Chondrocyte (in vitro differentiated cells): ENCODE measurements around the gene LPCAT1. TPM values are rescaled to one million over a fixed set of nuclear protein-coding genes. Genes with fewer than 3 reads are reported as not detected.
A peak's percentile ranks its signal among the peaks of the same experiment; 100 is the strongest.

Source experiments
- DNase-seq: peaks from one replicate; pipeline ENCODE4 v3.0.0; 2021; ENCODE audit warnings: mixed read lengths, low spot score
- H3K27ac Mint-ChIP-seq: one replicate; pipeline ENCODE4 v1.8.0; 2021; ENCODE audit warnings: mild to moderate bottlenecking, moderate library complexity, mixed read lengths; ENCODE audit not compliant: unreplicated experiment
- H3K27me3 Mint-ChIP-seq: 2 replicates; pipeline ENCODE4 v1.8.0; 2021; ENCODE audit warnings: low read depth, mixed read lengths
- H3K36me3 Mint-ChIP-seq: 2 replicates; pipeline ENCODE4 v1.8.0; 2021; ENCODE audit warnings: low read depth, mixed read lengths
- H3K4me1 Mint-ChIP-seq: 2 replicates; pipeline ENCODE4 v1.8.0; 2021; ENCODE audit warnings: low read depth, mild to moderate bottlenecking, mixed read lengths
- H3K4me3 Mint-ChIP-seq: one replicate; pipeline ENCODE4 v1.8.0; 2021; ENCODE audit warnings: mild to moderate bottlenecking, moderate library complexity, mixed read lengths; ENCODE audit not compliant: unreplicated experiment
- H3K9me3 Mint-ChIP-seq: 2 replicates; pipeline ENCODE4 v1.8.0; 2021; ENCODE audit warnings: low read depth, mixed read lengths
- total RNA-seq: library from RNA; stranded (reverse); gene quantifications from 3 replicates; pipeline ENCODE4 v1.2.1, GENCODE V29; 2021
- TF ChIP-seq, protein P1 (sequence below): fragments of 200-600 bp; sonication (generic); IDR thresholded peaks from 2 replicates; pipeline ENCODE4 v1.5.0; 2021; ENCODE audit warnings: antibody characterized with exemption, mild to moderate bottlenecking, moderate library complexity

Gene LPCAT1
- total RNA-seq, 1 donor from 2014 or later = 49.4 TPM

GRCh38 chr5:1421521-1422341, 102.0 kb downstream of the LPCAT1 start:
- TF ChIP-seq, protein P1, sequence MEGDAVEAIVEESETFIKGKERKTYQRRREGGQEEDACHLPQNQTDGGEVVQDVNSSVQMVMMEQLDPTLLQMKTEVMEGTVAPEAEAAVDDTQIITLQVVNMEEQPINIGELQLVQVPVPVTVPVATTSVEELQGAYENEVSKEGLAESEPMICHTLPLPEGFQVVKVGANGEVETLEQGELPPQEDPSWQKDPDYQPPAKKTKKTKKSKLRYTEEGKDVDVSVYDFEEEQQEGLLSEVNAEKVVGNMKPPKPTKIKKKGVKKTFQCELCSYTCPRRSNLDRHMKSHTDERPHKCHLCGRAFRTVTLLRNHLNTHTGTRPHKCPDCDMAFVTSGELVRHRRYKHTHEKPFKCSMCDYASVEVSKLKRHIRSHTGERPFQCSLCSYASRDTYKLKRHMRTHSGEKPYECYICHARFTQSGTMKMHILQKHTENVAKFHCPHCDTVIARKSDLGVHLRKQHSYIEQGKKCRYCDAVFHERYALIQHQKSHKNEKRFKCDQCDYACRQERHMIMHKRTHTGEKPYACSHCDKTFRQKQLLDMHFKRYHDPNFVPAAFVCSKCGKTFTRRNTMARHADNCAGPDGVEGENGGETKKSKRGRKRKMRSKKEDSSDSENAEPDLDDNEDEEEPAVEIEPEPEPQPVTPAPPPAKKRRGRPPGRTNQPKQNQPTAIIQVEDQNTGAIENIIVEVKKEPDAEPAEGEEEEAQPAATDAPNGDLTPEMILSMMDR = no peak
- Mint-ChIP-seq H3K36me3 (peaks cover 2% of the 10 kb centered on the region), H3K27me3 (peaks cover 12% of the 10 kb centered on the region), H3K4me3 (no peak overlapping the region), H3K27ac (no peak overlapping the region), H3K9me3 (peaks cover 22% of the 10 kb centered on the region), H3K4me1 (peaks cover 10% of the 10 kb centered on the region)
- DNase-seq = peak; percentile 76

DNA sequence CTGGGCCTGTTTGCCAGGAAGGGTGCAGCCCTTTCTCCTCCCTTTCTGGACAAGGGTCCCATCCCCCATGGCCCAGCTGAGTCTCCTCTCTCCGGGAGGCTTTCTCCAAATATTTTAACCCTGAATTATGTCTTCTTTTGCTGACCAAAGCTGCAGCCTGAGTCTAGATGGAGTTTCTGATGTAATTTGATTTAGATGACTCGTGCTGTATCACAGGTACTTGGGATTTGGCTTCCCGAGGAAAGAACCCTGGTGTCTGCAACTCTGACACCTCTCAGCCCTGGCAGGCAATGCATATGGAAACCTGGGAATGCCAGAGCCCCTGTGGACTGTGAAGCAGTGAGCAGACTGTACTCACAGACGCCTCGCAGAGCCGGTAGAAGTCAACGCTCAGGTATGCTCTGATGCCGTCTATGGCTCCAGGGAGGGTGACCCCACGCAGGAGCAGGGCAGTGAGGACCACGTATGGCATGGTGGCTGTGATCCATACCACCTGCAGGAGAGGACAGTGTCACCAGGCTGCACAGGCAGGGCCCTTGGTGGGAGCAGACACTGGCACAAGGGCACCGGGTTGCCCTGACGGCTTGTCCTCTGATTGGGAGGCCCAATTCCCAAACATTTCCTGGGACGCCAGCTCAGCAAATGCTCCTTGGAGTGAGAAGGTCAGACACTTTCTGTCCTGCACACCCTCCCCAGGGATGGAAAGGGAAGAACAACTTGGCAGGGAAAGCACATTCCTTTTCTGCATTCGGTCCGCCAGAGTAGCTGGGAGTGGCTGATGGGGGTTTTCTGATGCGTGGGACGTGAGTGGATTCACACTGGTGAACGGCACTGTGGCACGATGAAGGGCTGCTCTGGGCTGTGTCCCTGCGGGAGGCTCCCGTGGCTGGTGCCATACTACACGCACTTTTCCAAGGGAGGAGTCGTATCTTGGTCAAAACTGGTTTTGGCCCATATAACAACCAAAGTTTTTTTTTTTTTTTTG, 103.3 kb downstream of the LPCAT1 start:
- H3K36me3 Mint-ChIP-seq = no peaks in the 10 kb centered on the region
- peaks cover 10% of the 10 kb centered on the region for H3K4me1 Mint-ChIP-seq
- no peak overlapping the region for H3K27ac Mint-ChIP-seq
- peak; percentile 67 for DNase-seq
- H3K4me3 Mint-ChIP-seq = no peak overlapping the region
- peaks cover 7% of the 10 kb centered on the region for H3K27me3 Mint-ChIP-seq
- TF ChIP-seq, protein P1 = no peak
- peaks cover 15% of the 10 kb centered on the region for H3K9me3 Mint-ChIP-seq

- Mint-ChIP-seq H3K27ac (no peak overlapping the region), H3K9me3 (peaks cover 10% of the 10 kb centered on the region), H3K36me3 (no peaks in the 10 kb centered on the region), H3K4me1 (peaks cover 10% of the 10 kb centered on the region), H3K4me3 (no peak overlapping the region), H3K27me3 (peaks cover 1% of the 10 kb centered on the region)
- TF ChIP-seq, protein P1 = no peak
- no peak for DNase-seq
Observed at GRCh38 chr5:1419476-1420210, 104.1 kb downstream of the LPCAT1 start.

GRCh38 chr5:1418921-1419280, 104.9 kb downstream of the LPCAT1 start:
- H3K4me1 Mint-ChIP-seq = peaks cover 10% of the 10 kb centered on the region
- no peak overlapping the region for H3K27ac Mint-ChIP-seq
- H3K27me3 Mint-ChIP-seq = peaks cover 1% of the 10 kb centered on the region
- TF ChIP-seq, protein P1 = no peak
- no peak overlapping the region for H3K4me3 Mint-ChIP-seq
- no peaks in the 10 kb centered on the region for H3K36me3 Mint-ChIP-seq
- peaks cover 10% of the 10 kb centered on the region for H3K9me3 Mint-ChIP-seq
- no peak for DNase-seq
